A549 treated with Hydrocortisone at 1 μM for 4 hours (cell line): ENCODE data around the gene SELENOV. TPM values are rescaled to one million over a fixed set of nuclear protein-coding genes. Genes with fewer than 3 reads are reported as not detected.

Source experiments
- total RNA-seq: library from RNA; stranded (reverse); fragments of 200-300 nt; extraction: Qiagen RNA extraction; gene quantifications from 5 replicates; pipeline ENCODE4 v1.2.3, GENCODE V29; 2022

The SELENOV gene
- not detected in 5 replicates for total RNA-seq

GRCh38 chr19:39514840-39515550 lies at the start of gene SELENOV:
TSS of gene SELENOV (plus strand) at chr19:39515139. CDS start at chr19:39515213, 74 bp downstream.

GRCh38 chr19:39480337-39481228 lies 34.4 kb upstream of the SELENOV start, which contains the start of gene TIMM50:
TSS of gene TIMM50 (plus strand) at chr19:39480838. CDS start at chr19:39480854, 16 bp downstream.

GRCh38 chr19:39498798-39499642 lies 15.9 kb upstream of the SELENOV start, which contains the start of gene DLL3:
TSS of gene DLL3 (plus strand) at chr19:39498947. CDS start at chr19:39498975, 28 bp downstream.

GRCh38 chr19:39532233-39533002 lies 17.5 kb downstream of the SELENOV start, which contains the start of gene EID2B:
TSS of gene EID2B (minus strand) at chr19:39532852. CDS start at chr19:39532802, 50 bp downstream.

GRCh38 chr19:39539518-39540332 lies 24.8 kb downstream of the SELENOV start, which contains the start of gene EID2:
TSS of gene EID2 (minus strand) at chr19:39540161. CDS start at chr19:39540079, 82 bp downstream.

Other genes starting within 250 kb of the SELENOV start
- gene IFNL2, start 246.7 kb upstream of the SELENOV start, total RNA-seq = not detected in 5 replicates
- gene IFNL1, start 218.7 kb upstream of the SELENOV start, total RNA-seq = 0.10 to 0.33 TPM (median 0.13 TPM) in 4 of 5 replicates, not detected in the other
- 7.5 to 10.4 TPM (median 8.6 TPM) in 5 replicates for gene LRFN1, start 194.3 kb upstream of the SELENOV start, total RNA-seq
- 0.22 to 1.0 TPM (median 0.43 TPM) in 5 replicates for gene GMFG, start 179.1 kb upstream of the SELENOV start, total RNA-seq
- 142 to 170 TPM (median 168 TPM) in 5 replicates for gene SAMD4B, start 172.7 kb upstream of the SELENOV start, total RNA-seq
- gene PAF1, start 124.0 kb upstream of the SELENOV start, total RNA-seq = 71.5 to 77.5 TPM (median 74.2 TPM) in 5 replicates
- gene MED29, start 123.8 kb upstream of the SELENOV start, total RNA-seq = 70.9 to 84.3 TPM (median 75.6 TPM) in 5 replicates
- 156 to 252 TPM (median 234 TPM) in 5 replicates for gene ZFP36, start 108.3 kb upstream of the SELENOV start, total RNA-seq
- 70.4 to 114 TPM (median 105 TPM) in 5 replicates for gene PLEKHG2, start 102.5 kb upstream of the SELENOV start, total RNA-seq
- gene RPS16, start 79.2 kb upstream of the SELENOV start, total RNA-seq = 5,962 to 7,653 TPM (median 7,420 TPM) in 5 replicates
- 175 to 199 TPM (median 183 TPM) in 5 replicates for gene SUPT5H, start 69.6 kb upstream of the SELENOV start, total RNA-seq
- gene TIMM50, start 34.3 kb upstream of the SELENOV start, total RNA-seq = 170 to 223 TPM (median 212 TPM) in 5 replicates
- 5.9 to 11.4 TPM (median 10.6 TPM) in 5 replicates for gene DLL3, start 16.2 kb upstream of the SELENOV start, total RNA-seq
- gene EID2B, start 17.7 kb downstream of the SELENOV start, total RNA-seq = 7.3 to 10.1 TPM (median 8.1 TPM) in 5 replicates
- gene EID2, start 25.0 kb downstream of the SELENOV start, total RNA-seq = 33.6 to 44.2 TPM (median 43.1 TPM) in 5 replicates
- gene LGALS13, start 87.4 kb downstream of the SELENOV start, total RNA-seq = not detected in 5 replicates
- gene LGALS16, start 140.8 kb downstream of the SELENOV start, total RNA-seq = not detected in 5 replicates
- not detected in 5 replicates for gene LGALS14, start 189.3 kb downstream of the SELENOV start, total RNA-seq
- gene CLC, start 222.9 kb downstream of the SELENOV start, total RNA-seq = 0.18 TPM in 1 of 5 replicates, not detected in the others